Measurements from ENCODE around the gene SFXN2.
"Not testable (repeated sequence)": the region's sequence is repeated elsewhere in the genome, so short reads cannot be mapped to it uniquely, and the experiment has no call there.

SFXN2 gene

DNA sequence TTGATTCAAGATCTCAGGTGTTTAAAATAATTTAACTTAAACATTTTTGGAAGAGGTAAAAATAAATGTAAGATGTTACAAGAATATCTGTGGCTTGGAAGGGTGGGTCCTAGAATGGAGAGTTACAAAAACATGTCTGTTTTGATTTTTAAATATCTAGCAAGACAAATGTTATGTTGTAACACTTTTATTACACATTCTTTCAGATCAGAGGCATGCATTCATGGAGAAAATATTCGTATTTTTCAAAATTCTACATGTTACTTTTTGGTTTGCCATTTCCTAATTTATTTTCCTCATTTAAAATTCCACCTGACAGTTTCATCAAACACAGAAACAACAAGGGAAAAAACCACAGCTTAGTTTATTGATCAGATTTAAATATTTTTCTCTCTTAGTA is 39.3 kb downstream of the SFXN2 start:
- no peak for DNase-seq (ENCODE audit: low spot score)

DNA sequence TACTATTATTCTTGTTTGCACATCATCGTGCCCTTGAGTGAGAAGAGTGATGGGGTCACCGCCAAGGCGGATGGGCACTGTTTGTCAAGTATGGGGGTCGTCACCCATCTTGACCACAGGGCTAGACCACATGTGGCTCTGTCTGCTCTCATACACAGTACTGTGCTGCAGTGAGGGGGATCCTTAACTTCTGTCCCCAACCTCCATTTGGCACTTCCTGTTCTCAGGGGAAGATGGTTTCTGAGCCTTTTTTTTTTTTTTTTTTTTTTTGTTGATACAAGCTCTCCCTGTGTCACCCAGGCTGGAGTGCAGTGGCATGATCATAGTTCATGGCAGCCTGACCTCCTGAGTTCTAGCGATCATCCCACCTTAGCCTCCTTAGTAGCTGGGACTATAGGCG is 42.9 kb downstream of the SFXN2 start:
- DNase-seq (ENCODE audit: low spot score): no peak

DNA sequence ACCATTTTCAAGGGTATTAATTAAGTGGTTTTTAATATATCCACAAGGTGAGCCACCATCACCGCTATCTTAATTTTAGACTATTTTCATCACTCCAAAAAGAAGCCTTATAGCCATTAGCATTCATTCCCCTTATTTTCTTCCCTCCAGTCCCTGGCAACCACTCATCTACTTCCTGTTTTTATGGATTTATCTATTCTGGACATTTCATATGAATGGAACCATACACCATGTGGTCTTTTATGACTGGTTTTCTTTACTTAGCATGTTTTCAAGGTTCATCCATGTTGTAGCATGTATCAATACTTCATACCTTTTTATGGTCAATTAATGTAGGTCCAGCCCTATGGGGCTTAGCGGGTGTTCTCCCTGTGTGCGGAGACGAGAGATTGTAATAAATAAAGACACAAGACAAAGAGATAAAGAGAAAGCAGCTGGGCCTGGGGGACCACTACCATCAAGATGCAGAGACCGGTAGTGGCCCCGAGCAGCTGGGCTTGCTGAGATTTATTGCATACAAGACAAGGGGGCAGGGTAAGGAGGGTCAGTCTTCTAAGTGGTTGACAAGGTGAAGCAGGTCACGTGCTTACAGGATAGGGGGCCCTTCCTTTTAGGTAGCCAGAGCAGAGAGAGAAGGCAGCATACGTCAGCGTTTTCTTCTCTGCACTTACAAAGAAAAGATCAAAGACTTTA is 44.0 kb downstream of the SFXN2 start:
- DNase-seq (ENCODE audit: low spot score): no peak

DNA sequence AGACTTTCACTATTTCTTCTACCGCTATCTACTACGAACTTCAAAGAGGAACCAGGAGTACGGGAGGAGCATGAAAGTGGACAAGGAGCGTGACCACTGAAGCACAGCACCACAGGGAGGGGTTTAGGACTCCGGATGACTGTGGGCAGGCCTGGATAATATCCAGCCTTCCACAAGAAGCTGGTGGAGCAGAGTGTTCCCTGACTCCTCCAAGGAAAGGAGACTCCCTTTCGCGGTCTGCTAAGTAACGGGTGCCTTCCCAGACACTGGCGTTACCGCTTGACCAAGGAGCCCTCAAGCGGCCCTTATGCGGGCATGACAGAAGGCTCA is 44.5 kb downstream of the SFXN2 start:
- not testable (repeated sequence) for DNase-seq (ENCODE audit: low spot score)

DNA sequence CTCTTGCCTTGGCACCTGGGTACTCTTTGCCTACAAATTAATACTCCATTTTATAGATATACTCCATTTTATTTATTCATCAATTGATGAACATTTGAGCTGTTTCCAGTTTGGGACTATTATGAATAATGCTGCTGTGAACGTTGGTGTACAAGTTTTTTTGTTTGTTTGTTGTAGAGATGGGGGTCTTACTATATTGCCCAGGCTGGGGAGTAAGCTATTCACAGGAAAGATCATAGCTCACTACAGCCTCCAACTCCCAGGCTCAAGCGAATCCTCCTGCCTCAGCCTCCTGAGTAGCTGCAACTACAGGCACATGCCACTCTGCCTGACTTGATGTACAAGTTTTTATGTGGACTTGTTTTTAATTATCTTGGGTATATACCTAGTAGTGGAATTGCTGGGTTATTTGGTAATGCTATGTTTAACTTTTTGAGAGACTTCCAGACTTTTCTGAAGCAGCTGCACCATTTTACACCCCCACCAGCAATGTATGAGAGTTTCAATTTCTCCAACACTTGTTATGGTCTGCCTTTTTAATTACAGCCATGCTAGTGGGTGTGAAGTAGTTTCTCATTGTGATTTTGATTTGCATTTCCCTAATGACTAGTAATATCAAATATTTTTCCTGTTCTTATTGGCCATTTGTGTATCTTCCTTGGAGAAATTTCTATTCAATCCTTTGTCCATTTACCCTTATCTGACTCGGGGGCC is 45.2 kb downstream of the SFXN2 start:
- no peak for DNase-seq (ENCODE audit: low spot score)

DNA sequence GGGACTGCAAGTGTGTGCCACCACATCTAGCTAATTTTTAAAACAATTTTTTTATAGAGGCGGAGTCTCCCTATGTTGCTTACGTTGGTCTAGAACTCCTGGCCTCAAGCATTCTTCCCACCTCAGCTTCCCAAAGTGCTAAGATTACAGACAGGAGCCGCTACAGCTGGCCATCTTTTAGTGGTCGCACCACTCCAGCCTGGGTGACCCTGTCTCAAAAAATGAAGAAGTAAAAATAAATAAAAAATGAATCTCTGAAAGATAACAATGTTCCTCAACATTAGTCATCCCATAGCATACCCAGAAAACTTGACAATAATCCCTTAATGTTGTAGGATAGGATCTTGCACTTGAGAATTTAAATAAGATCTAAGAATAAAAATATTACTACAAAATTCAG is 47.5 kb downstream of the SFXN2 start:
- DNase-seq (ENCODE audit: low spot score): no peak

DNA sequence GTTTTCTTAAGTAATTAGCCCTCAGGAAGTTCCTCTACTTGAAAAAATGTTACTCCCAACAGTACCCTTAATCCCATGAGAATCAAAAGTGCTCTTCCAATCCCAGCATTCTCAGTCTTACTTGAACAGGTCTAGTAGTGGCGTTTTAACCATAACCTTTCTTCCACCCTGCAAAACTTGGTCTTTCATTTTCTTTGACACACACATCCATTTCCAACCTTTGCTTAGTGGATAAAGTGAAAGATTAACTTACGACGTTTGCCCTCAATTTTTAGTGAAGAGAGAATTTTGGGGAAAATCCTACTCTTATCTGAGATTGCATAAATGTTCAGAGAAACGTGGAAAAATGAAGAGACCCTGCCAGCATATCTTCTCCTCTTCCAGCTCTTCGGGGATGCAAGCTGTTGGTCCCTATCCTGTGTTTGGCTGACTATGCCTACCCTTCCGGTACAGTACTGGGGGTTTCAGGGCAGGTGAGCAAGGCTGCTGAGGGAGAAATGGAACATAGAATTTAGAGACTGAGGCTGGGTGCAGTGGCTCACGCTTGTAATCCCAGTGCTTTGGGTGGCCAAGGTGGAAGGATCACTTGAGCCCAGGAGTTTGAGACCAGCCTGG is 48.1 kb downstream of the SFXN2 start:
- DNase-seq (ENCODE audit: low spot score): no peak

DNA sequence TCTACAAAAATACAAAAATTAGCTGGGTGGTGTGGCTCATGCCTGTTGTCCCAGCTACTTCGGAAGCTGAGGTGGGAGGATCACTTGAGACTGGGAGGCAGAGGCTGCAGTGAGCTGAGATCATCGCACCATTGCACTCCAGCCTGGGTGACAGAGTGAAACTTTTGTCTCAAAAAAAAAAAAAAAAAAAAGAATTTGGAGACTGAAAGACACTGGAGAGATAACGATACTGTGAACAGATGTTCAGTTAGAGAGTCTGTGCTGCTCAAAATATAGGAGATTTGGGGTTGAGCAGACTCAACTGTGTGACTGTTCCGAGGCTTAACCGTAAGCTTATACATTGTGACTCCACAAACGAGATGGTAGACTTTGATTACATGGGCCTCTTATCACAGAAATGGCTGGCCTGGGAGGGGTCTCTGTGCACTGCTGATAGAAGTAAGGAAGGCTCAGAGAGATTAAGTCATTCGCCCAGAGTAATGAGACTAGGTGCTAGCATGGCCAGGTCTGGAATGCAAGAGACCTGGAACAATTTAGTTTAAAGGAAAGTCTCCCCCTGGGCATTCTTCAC is 48.7 kb downstream of the SFXN2 start:
- no peak for DNase-seq (ENCODE audit: low spot score)

DNA sequence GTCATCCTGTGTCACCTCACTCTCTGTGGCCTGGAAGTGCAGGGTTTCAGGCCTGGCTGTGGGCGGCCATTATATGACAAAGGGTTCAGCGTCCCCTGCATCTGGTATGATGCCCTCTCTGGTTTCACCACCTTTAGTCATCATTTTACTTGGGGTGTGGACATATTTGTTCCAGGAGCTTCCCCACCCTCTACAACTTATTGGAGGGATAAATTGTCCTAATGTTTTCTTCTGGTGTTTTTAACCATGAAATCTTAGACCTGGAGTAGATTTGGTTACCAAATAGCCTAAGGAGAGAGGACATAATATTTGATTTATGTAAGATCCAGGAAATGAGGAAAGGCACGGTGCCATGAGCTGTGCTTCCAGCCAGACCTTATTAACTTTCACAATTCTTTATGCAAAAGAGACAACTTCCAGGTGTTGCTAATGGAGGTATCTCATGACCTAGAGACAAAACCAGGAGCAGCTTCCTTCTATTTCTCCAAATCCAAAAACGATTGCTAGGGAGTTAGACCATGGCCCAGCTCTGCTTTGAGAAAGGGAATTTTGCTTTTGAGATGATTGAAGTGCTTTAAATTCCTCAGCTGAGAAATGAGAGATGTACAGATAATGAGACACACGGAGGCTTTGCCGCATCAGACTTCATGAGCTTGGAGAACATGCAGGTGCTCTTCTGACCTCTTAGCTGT is 50.2 kb downstream of the SFXN2 start:
- DNase-seq (ENCODE audit: low spot score): no peak

DNA sequence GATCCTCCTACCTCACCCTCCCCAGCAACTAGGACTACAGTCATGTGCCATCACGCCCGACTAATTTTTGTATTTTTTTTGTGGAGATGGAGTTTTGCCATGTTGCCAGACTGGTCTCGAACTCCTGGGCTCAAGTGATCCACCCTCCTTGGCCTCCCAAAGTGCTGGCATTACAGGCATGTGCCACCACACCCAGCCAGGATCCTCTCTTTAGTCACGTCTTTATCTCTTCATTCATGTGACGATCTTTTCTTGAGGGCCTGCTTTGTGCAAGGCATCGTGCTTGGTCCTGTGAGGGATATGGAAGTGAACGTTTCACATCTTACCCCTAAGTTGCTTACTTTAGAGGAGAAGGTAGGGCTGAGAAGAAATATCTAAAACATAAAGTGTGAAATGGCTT is 50.9 kb downstream of the SFXN2 start:
- no peak for DNase-seq (ENCODE audit: low spot score)

DNA sequence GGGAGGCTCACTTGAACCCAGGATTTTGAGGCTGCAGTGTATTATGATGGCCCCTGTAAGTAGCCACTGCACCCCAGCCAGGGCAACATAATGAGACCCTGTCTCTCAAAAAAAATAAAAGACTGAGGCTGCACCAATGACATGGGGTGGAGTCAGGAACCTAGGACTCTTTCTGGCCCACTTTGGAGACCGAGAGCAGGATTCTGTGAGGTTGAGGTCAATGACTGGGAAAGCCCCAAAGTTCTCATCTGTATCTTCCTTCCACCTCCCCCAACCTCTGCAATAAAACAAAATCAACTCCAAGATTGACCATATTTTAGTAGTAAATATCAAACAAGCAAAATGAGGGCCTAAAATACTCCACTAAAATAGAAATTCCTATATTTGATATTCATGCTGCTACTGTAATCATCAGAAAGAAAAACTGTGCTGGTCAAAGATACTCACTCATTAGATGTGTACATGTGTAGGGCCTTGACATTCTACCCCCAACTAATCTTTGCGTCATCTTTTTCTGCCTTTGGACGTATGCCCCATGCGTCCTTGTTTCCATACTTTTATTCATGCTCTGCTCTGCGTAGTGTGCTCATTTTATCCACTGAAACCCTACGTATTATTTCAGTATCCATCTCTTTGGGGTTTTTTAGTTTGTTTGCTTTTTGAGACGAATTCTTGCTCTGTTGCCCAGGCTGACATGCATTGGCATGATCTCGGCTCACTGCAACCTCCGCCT is 53.2 kb downstream of the SFXN2 start:
- DNase-seq (ENCODE audit: low spot score): no peak

DNA sequence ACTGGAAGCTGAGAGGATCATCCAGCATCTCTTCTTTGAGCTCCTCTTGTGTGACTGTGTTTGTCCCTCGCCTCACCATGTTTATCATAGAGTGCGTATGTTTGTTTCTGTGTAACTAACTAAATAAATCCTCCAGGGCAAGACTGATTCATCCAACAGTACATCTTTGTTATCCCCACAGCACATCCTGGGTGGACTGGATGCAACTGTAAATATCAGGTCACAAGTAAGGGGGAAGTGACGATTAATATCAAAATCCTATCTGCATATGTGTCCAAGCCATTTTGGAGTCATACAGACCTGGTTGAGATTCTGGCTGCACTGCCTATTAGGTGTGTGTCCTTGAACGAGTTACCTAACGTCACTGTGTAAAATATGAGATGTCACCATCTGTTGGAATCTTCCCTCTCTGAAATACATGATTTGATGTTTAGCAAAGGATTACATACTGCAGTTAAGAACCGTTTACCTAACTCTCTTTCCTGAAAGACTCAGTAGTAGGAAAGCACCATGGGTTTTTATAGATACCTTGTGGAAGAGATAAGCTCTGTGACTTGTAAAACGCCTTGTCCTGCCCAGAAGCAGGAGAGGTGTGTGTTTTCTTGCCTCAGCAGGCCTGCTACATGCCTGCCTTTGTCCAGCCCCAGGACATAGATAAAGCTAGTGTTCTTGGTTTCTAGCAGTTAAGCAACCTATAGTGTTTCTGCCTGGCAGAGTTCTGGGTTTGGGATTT is 55.1 kb downstream of the SFXN2 start:
- DNase-seq (ENCODE audit: low spot score): no peak

DNA sequence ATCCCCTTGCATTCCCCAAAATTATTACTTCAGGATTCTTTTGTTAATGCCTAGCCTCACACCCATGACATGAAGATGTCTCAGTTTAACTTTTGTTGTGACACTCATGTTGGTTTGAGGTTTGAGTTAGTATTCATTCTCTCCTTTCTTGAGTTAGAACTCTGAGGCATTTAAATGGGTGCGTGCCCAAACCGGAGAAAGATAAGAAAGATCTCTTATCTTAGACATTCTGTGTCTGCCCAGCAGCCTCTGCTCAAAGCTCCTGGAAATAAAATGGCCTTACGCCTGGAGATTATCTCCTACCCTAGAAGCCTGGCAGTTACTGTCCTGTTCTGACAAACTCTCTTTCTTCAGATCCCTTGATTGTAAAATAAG is 55.7 kb downstream of the SFXN2 start:
- no peak for DNase-seq (ENCODE audit: low spot score)

DNA sequence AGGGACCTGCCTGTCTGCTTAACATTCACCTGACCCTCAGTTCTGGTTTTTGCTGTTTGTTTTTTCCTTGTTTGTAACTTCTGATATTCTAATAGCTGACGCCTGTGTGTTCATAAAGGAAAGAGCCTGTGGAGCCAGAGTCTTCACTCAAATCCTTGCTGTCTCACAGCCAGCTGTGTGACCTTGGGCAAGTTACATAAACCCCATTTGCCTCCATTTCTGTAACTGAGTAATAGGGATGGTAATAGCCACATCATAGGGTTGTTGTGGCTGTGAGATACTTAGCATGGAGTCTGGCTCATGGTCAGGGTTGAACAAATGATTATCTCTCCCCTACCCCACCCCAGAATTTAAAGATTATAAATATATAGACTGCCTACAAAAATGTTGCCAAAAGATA is 56.4 kb downstream of the SFXN2 start:
- DNase-seq (ENCODE audit: low spot score): no peak

DNA sequence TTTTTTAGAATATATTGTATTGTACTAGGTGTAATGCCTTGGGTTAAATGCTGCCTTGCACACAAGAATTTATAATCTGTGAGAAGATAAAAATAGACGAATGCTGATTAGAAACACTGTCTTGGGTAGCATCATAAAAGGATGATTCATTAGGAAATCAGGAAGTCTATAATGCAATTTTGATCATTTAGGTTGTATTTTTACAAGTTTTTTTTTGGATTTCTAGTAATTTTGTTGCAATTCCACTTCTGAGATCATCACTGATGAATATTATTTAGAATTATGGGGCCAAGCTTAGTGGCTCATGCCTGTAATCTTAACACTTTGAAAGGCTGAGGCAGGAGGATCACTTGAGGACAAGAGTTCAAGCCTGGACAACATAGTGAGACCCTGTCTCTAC is 58.9 kb downstream of the SFXN2 start:
- DNase-seq (ENCODE audit: low spot score): no peak

DNA sequence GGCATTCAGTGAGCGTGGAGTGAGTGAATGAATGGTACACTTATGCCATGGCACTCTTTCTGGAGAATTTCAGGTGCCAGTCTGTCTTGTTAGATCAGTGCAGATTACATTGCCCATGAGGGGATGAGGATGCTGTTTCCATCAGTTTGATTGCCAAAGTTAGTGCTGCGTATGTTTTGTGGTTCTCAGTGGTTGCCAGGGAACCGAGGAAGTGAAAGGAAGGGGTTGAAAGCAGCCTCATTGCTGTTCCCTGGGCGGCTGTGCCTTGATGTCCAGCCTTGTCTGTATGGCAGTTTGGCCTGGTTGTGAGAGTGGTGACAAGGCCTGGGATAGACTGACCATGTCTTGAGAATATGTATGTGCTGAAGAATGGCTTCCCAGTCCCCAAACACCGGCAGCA is 59.5 kb downstream of the SFXN2 start:
- no peak for DNase-seq (ENCODE audit: low spot score)

DNA sequence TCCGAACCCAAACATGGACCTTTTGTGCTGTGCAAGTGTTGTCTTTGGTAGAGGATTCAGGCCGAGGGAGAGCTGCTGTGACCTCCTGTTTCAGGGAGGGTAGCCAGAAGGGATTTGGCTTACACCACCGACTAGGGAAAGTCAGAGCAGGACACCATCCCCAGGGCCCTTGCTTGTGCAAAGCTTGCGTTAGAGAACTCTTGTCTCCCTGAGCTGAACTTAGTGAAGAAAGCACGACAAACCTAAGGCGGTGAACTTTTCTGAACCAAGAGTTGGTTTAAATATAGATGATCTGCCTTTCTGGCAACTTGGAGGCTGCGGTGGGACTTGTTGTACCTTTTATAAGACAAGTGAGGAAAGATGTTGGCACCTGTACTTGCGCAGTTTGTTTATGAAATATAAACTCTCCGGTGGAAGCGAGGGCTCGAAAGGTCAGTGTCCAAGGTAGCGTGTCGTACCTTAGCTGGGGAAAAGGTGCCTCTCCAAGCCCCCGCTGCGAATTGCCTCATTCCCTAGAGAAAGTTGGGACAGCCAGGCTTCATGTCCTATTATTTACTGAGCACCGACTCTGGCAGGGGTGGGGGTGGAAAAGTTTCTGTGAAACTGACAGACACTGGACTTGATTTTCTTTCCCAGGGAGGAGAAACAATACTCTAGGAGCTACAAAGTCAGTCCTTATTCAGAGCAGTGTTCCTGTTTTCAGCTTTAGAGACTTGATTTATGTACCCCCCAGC is 60.9 kb downstream of the SFXN2 start:
- DNase-seq (ENCODE audit: low spot score): no peak

DNA sequence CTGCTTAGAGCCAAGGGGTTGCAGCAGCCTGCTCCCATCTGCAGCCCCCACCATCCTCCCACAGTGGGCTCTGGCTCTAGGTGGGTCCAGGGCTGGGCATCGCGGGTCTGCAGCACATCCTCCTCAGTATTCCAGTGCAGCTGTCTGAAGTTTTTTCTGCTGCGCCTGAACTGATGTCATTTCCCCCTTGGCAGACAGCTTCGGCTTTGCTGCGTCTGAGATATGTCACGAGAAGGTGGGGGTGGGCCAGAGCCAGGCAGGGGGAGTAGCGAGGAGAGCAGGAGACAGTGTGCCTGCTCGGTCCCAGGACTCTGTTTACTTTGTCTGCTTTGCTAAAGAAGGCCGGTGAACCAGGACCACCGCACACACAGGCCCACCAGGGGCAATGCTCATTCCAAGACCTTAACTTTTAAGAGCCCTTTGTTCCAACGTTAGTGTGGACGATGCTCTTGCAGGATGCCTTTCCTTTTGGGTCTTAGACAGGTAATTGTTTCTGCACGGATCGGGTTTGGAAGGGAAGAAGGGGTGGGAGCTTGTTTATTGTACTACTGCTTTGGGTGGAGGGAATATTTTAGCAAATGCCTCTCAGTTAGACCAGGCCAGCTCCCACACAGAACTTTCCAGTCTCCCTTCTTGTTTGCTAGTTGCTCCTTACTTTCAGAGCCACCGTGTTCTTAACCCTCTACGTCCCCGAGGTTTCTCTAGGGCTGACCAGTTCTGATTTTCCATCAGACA is 61.7 kb downstream of the SFXN2 start:
- DNase-seq (ENCODE audit: low spot score): peak; percentile 89

DNA sequence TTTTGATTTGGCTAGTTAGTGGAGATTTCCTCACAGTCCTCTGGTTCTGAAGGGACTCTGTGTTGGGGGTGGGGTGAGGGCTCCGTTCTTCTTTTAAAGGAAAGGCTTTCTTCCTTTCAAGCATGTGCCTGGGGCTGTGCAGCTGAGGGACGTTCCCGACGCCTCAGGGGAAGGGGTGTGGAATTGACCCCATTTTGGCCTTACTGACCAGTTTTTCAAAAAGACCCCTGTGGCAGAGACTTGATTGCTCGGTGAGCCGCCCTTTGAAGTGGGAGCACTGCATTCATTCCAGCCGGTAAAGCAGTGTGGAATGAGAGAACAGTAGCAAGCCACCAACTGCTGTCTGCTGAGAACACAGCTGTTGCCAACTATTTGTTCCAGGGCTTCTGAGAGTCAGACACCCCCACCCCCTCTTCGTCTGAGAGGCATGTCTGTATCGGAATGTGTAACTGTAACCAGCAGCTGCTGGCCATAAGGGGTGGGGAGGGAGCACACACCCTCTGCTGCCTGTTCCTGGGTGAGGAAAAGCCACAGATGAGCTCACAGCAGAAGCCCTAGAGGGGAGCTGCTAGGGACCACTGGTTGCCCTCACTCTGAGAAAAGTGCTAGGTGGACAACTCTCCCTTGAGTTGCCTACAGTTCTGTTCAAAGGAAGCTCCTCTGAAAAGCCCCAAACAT is 62.5 kb downstream of the SFXN2 start:
- peak; percentile 80 for DNase-seq (ENCODE audit: low spot score)
